Activated B cell treated with CpG ODN at 0.5 μM for 24 hours (primary cell): Measurements from ENCODE around the gene FBXW10B. TPM values are rescaled to one million over a fixed set of nuclear protein-coding genes. Genes with fewer than 3 reads are reported as not detected.
"Not testable (repeated sequence)": the region's sequence is repeated elsewhere in the genome, so short reads cannot be mapped to it uniquely, and the experiment has no call there.

Source experiments
- ATAC-seq: fragments of 200-7000 bp; cut with Tn5 transposase; one replicate; pipeline ENCODE4 v1.10.0; 2021; ENCODE audit warnings: low read depth, mild to moderate bottlenecking, moderate library complexity
- CTCF ChIA-PET: fragments of 350-600 bp; sonication (Branson Sonifier 250); formaldehyde crosslinking; loops from one replicate; lab custom pipeline; 2021; ENCODE audit warnings: antibody characterized with exemption; lab: Charles Lee
- POLR2A ChIA-PET: fragments of 350-600 bp; sonication (Branson Sonifier 250); formaldehyde crosslinking; loops from one replicate; lab custom pipeline; 2021; ENCODE audit warnings: antibody characterized with exemption; lab: Charles Lee
- DNase-seq: peaks from one replicate; pipeline ENCODE4 v3.0.0; 2022
- H3K27ac Mint-ChIP-seq: one replicate; pipeline ENCODE4 v1.8.0; 2020; ENCODE audit warnings: mixed read lengths
- H3K27me3 Mint-ChIP-seq: one replicate; pipeline ENCODE4 v1.8.0; 2021; ENCODE audit warnings: mixed read lengths
- H3K36me3 Mint-ChIP-seq: one replicate; pipeline ENCODE4 v1.8.0; 2021; ENCODE audit warnings: low read depth, mixed read lengths
- H3K4me1 Mint-ChIP-seq: one replicate; pipeline ENCODE4 v1.8.0; 2021; ENCODE audit warnings: mixed read lengths
- H3K4me3 Mint-ChIP-seq: one replicate; pipeline ENCODE4 v1.8.0; 2020; ENCODE audit warnings: mild to moderate bottlenecking, mixed read lengths
- H3K9me3 Mint-ChIP-seq: one replicate; pipeline ENCODE4 v1.8.0; 2020; ENCODE audit warnings: mixed read lengths
- CTCF ChIP-seq: fragments of 200-600 bp; IDR thresholded peaks from one replicate; pipeline ENCODE4 v1.8.0; 2022; ENCODE audit warnings: antibody characterized with exemption, mild to moderate bottlenecking
- intact Hi-C: fragments of 100-400 bp; cut with micrococcal nuclease; formaldehyde crosslinking; loops from one replicate; pipeline ENCODE4 v1.15.1; 2024
- total RNA-seq: library from RNA; stranded (reverse); gene quantifications from 2 replicates; pipeline ENCODE4 v1.2.3, GENCODE V29; 2022

Gene FBXW10B
- total RNA-seq, 1 donor from 2014 or later: 0.62 TPM

DNA sequence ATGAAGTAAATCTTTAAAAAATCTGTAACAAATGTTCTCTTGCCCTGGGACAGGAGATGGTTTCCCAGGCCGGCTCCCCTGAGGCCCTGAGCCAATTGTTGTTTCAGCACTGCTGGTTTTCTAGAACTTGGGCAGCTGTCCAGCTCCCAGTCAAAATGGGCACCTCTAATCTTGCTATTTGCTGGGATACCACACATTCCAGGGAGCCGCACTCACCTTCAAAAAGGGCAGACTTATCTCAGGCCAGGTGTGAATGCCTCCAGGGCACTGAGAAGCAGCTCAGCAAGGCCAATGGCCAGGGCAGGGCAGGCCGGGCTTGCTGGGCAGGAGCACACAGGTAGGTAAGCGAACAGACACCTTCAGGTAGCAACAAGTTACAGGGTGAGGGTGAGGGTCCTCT is 40.2 kb upstream of the FBXW10B start:
- CTCF ChIA-PET: no interaction called here
- Mint-ChIP-seq H3K4me1 (peaks cover 6% of the 10 kb centered on the region), H3K27me3 (no peaks in the 10 kb centered on the region), H3K9me3 (no peaks in the 10 kb centered on the region), H3K4me3 (no peak overlapping the region), H3K27ac (no peak overlapping the region), H3K36me3 (peaks cover 17% of the 10 kb centered on the region)
- TF ChIP-seq CTCF: no peak
- POLR2A ChIA-PET: no interaction called here
- DNase-seq: no peak
- intact Hi-C loops: no loop called here
- ATAC-seq: no peak

DNA sequence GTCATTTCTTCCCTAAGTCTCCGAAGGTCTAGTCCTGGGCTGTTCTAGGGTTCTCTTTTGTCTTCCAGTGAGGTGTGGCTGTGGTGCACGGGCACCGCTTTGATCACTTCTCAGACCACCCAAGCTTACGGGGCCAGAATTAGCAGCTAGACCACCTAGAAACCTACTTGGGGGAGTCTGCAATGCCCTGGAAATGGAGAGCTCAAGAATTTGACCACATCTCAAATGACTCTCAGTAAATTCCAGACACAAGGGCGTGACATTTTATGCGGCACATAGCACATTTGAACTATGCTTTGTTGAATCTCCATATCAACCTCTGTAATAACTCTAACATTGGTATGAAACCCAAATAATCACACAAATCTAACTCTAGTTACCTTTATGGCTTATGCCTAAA is 39.7 kb upstream of the FBXW10B start:
- intact Hi-C loops: no loop called here
- Mint-ChIP-seq H3K4me1 (peaks cover 6% of the 10 kb centered on the region), H3K9me3 (no peaks in the 10 kb centered on the region), H3K27me3 (no peaks in the 10 kb centered on the region), H3K27ac (no peak overlapping the region), H3K4me3 (no peak overlapping the region), H3K36me3 (peaks cover 13% of the 10 kb centered on the region)
- ATAC-seq (no peak), DNase-seq (no peak)
- ChIA-PET POLR2A (no interaction called here), CTCF (no interaction called here)
- no peak for TF ChIP-seq CTCF

DNA sequence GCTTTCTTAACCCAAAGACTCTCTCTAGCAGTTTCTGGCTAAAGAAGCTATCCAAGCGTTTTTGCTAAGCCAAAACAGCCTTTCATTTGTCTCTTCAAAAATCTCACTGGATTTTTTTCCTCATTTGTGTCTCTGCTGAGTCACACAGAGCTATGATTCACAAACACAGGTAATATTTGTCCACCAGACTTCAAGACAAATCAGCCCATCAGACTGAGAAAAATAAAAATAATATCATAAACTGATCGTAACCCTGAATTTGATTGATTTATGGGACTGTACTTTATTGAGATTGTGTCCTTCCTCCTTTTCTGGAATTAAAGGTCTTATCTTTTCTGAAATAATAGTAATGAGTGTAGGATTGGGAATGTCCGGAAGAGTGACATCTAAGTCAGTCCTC is 38.8 kb upstream of the FBXW10B start:
- CTCF ChIA-PET: no interaction called here
- no peak for ATAC-seq
- H3K36me3 Mint-ChIP-seq: peaks cover 6% of the 10 kb centered on the region

DNA sequence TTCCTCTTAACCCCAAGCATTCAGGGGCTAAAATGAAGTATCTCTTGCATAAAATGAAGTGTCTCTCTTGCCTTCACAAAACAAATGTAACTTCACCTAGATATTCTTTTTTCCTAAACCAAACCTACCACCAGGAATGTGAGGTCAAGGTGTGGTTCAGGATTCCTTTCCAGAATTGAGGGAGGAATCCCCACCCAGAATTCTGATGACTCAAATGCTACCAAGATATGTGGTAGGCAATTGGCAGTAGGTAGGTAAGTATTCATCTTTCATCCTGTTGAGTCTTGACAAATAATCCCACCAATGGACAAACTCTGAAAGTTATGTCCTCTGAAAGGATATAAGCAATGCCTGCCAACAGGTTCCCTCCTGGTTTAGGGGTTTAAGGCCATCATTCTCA is 38.4 kb upstream of the FBXW10B start:
- CTCF ChIA-PET: no interaction called here
- POLR2A ChIA-PET: no interaction called here

More for the DNA sequence above, 38.8 kb upstream of the FBXW10B start:
- no peaks in the 10 kb centered on the region for H3K27me3 Mint-ChIP-seq
- H3K27ac Mint-ChIP-seq: no peak overlapping the region
- no peak for DNase-seq
- no peaks in the 10 kb centered on the region for H3K9me3 Mint-ChIP-seq
- H3K4me3 Mint-ChIP-seq: no peak overlapping the region
- intact Hi-C loops: no loop called here
- no peak for TF ChIP-seq CTCF
- H3K4me1 Mint-ChIP-seq: peaks cover 6% of the 10 kb centered on the region
- POLR2A ChIA-PET: no interaction called here

DNA sequence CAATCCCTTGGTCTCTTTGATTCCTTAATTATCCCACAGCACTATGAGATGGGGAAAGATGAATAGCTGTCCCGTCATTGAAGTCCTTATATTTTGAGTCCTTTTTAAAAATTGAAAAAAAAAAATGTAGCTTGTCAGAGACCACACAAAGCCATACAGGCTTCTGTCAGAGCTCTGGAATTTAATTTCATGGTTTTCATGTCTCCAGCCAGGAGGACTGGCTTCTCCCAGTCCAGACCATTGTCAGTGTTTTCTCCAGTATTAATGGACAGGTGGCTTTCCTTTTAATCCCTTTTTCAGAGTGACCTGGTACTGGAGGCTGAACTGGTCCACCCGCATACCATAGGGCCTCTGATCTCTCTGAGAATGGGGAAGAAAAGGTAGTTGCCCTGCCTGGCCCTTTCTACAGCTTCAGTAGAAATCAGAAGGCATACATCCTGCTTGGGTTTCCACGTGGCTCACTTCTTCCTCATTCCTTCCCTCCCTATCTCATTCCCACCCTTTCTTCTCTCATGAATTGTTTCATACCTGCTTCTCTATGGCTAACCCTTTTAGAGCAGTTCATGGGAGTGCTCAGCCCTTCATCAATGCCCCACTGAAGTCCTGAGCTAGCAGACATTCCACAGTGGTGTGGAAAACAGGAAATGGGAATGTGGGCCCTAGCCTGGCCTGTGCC is 35.5 kb upstream of the FBXW10B start:
- intact Hi-C loops: no loop called here
- Mint-ChIP-seq H3K4me3 (no peak overlapping the region), H3K4me1 (peaks cover 3% of the 10 kb centered on the region), H3K9me3 (no peaks in the 10 kb centered on the region), H3K36me3 (peaks cover 2% of the 10 kb centered on the region), H3K27me3 (no peaks in the 10 kb centered on the region), H3K27ac (no peak overlapping the region)
- ChIA-PET POLR2A (no interaction called here), CTCF (no interaction called here)
- no peak for ATAC-seq
- DNase-seq: no peak
- TF ChIP-seq CTCF: no peak

More for the DNA sequence above, 38.4 kb upstream of the FBXW10B start:
- H3K4me3 Mint-ChIP-seq: no peak overlapping the region
- no peaks in the 10 kb centered on the region for H3K9me3 Mint-ChIP-seq
- no peaks in the 10 kb centered on the region for H3K27me3 Mint-ChIP-seq
- ATAC-seq (no peak), DNase-seq (no peak)
- no peak for TF ChIP-seq CTCF
- no peak overlapping the region for H3K27ac Mint-ChIP-seq
- peaks cover 6% of the 10 kb centered on the region for H3K4me1 Mint-ChIP-seq
- intact Hi-C loops: no loop called here
- H3K36me3 Mint-ChIP-seq: peaks cover 6% of the 10 kb centered on the region

DNA sequence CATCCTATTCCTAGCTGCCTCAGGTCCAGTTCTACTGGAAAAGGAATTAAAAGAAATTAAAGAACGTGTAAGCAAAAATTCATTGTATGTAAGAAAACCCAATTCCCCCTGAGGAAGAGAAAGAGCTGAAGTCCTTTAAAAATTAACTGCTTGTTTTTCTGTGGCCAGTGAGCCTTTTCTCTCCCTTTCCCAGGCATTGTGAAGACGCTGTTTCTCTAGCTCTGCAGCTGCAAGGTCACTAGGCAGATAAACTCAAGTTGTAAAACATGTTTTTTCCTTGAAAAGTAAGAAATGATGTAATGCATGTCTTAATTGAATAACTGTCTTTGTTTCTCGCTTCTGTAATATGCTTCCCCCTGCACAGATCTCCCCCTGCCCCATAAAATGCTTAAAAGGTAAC is 34.9 kb upstream of the FBXW10B start:
- H3K4me1 Mint-ChIP-seq, ATAC-seq, H3K27ac Mint-ChIP-seq, intact Hi-C loops, H3K9me3 Mint-ChIP-seq, DNase-seq, H3K36me3 Mint-ChIP-seq, CTCF ChIA-PET, H3K27me3 Mint-ChIP-seq, POLR2A ChIA-PET, H3K4me3 Mint-ChIP-seq: not testable (repeated sequence)
